Thyroid gland (tissue), 4 donors: ENCODE results near the gene SYAP1.
"Not testable (repeated sequence)": the region's sequence is repeated elsewhere in the genome, so short reads cannot be mapped to it uniquely, and the experiment has no call there.

Experiments
- POLR2A ChIP-seq, 2 donors: fragments of 450-650 bp; IDR thresholded peaks; one replicate each; pipeline ENCODE4 v1.6.1; 2017; ENCODE audit warnings: antibody characterized with exemption in 2 of 2, mild to moderate bottlenecking in 2 of 2, moderate library complexity in 1 of 2
- TF ChIP-seq, protein P1 (sequence below), 6 experiments: fragments of 200-600 bp in 3 of 6; fragments of 450-650 bp in 3 of 6; sonication (generic) in 3 of 6; IDR thresholded peaks; one replicate each; pipeline ENCODE4 v1.5.1; 2016 to 2019; ENCODE audit warnings: antibody characterized with exemption in 6 of 6, mild to moderate bottlenecking in 2 of 6, inconsistent platforms in 1 of 6, moderate library complexity in 1 of 6

DNA sequence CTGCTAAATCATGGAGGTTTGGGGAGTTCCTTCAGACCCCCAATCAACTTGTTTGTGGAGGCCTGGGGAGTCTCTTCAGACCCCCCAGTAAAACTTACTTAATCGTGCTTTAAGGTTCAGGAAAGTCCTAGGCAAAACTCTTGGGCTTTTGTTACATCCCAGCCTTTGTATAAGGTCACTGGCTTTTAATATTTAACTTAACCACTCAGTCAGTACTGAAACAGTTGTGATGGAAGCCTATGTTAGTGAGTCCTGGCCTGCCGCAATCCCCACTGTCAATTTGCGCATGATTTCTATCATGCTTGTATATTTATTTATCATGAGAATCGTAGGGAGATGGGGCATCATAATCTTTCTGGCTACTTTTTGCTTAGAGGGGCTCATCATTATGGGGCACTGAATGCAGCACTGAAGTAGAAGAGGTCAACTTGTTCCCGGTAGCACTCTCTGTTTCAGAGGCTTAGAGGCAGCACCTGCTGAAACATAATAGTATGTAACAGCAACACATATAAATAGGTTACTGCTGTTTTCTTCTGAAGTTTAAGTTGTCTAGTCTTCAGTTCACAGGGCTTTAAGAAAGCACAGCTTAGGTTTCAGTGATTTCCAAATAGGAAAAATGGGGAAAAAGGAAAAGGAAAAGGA, 7.1 kb downstream of the SYAP1 start:
- TF ChIP-seq, protein P1, sequence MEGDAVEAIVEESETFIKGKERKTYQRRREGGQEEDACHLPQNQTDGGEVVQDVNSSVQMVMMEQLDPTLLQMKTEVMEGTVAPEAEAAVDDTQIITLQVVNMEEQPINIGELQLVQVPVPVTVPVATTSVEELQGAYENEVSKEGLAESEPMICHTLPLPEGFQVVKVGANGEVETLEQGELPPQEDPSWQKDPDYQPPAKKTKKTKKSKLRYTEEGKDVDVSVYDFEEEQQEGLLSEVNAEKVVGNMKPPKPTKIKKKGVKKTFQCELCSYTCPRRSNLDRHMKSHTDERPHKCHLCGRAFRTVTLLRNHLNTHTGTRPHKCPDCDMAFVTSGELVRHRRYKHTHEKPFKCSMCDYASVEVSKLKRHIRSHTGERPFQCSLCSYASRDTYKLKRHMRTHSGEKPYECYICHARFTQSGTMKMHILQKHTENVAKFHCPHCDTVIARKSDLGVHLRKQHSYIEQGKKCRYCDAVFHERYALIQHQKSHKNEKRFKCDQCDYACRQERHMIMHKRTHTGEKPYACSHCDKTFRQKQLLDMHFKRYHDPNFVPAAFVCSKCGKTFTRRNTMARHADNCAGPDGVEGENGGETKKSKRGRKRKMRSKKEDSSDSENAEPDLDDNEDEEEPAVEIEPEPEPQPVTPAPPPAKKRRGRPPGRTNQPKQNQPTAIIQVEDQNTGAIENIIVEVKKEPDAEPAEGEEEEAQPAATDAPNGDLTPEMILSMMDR (IDR thresholded peaks at IDR 0.05) = not testable (repeated sequence)
- not testable (repeated sequence) for TF ChIP-seq POLR2A (IDR thresholded peaks at IDR 0.05)
